Measurements from ENCODE around the gene RIMS3.

GRCh38 chr1:40704817-40705733 is 39.6 kb upstream of the RIMS3 start:
- TF ChIP-seq POLR2AphosphoS5 (IDR thresholded peaks at IDR 0.05; ENCODE audit: low read depth, low read length), result no peak
- no peak for TF ChIP-seq SIN3A (IDR thresholded peaks at IDR 0.05; ENCODE audit: borderline replicate concordance, insufficient read depth, low read length)
- TF ChIP-seq REST (IDR thresholded peaks at IDR 0.05; ENCODE audit: insufficient read depth in 1 of 2, low read depth in 2 of 2, low read length in 2 of 2), result no peak
- no peak for TF ChIP-seq TAF1 (IDR thresholded peaks at IDR 0.05; ENCODE audit: borderline replicate concordance, insufficient read depth, low read length)
- no peak for TF ChIP-seq FOXP2 (optimal IDR thresholded peaks at IDR 0.05; ENCODE audit: borderline replicate concordance, extremely low read depth, extremely low read length, insufficient read depth)
